HEK293T (cell line): ENCODE data around the gene THSD7A.
"Not testable (repeated sequence)": the region's sequence is repeated elsewhere in the genome, so short reads cannot be mapped to it uniquely, and the experiment has no call there.

Experiments
- CTCF ChIA-PET: fragments of 350-600 bp; formaldehyde crosslinking; extraction: SDS; loops from one replicate; lab custom pipeline; 2021; ENCODE audit warnings: antibody characterized with exemption, inconsistent platforms; lab: Yijun Ruan, JAX
- POLR2A ChIA-PET: fragments of 350-600 bp; formaldehyde crosslinking; extraction: SDS; loops from one replicate; lab custom pipeline; 2020; ENCODE audit warnings: antibody characterized with exemption, inconsistent platforms; lab: Yijun Ruan, JAX
- DNase-seq: peaks from one replicate; pipeline ENCODE4 v3.0.0; 2012; ENCODE audit warnings: mixed read lengths; ENCODE audit errors: extremely low spot score
- ARNT ChIP-seq: fragments of 450-650 bp; IDR thresholded peaks from 2 replicates; pipeline ENCODE4 v1.6.1; 2017; ENCODE audit warnings: mild to moderate bottlenecking
- BHLHE40 ChIP-seq: fragments of 450-650 bp; IDR thresholded peaks from 2 replicates; pipeline ENCODE4 v1.6.1; 2016; ENCODE audit warnings: mild to moderate bottlenecking, moderate library complexity, borderline replicate concordance
- CTBP1 ChIP-seq: fragments of 450-650 bp; IDR thresholded peaks from 2 replicates; pipeline ENCODE4 v1.6.1; 2016; ENCODE audit warnings: borderline replicate concordance
- ELF4 ChIP-seq: fragments of 450-650 bp; IDR thresholded peaks from 2 replicates; pipeline ENCODE4 v1.6.1; 2017; ENCODE audit warnings: antibody characterized with exemption
- FOXA1 ChIP-seq: fragments of 450-650 bp; IDR thresholded peaks from 2 replicates; pipeline ENCODE4 v1.6.1; 2016; ENCODE audit warnings: mild to moderate bottlenecking
- FOXK2 ChIP-seq: fragments of 450-650 bp; IDR thresholded peaks from 2 replicates; pipeline ENCODE4 v1.6.1; 2016; ENCODE audit warnings: mild to moderate bottlenecking
- FOXM1 ChIP-seq: fragments of 450-650 bp; IDR thresholded peaks from 2 replicates; pipeline ENCODE4 v1.6.1; 2017; ENCODE audit warnings: mild to moderate bottlenecking, borderline replicate concordance
- HDGF ChIP-seq: fragments of 450-650 bp; IDR thresholded peaks from 2 replicates; pipeline ENCODE4 v1.6.1; 2017; ENCODE audit warnings: antibody characterized with exemption, borderline replicate concordance
- L3MBTL2 ChIP-seq: fragments of 450-650 bp; conservative IDR thresholded peaks from 2 replicates; pipeline ENCODE4 v1.6.1; 2016; ENCODE audit warnings: mild to moderate bottlenecking
- LEF1 ChIP-seq: fragments of 450-650 bp; IDR thresholded peaks from 2 replicates; pipeline ENCODE4 v1.6.1; 2017; ENCODE audit warnings: mild to moderate bottlenecking, borderline replicate concordance
- NFRKB ChIP-seq: fragments of 450-650 bp; IDR thresholded peaks from 2 replicates; pipeline ENCODE4 v1.6.1; 2016; ENCODE audit warnings: mild to moderate bottlenecking, moderate library complexity
- PKNOX1 ChIP-seq: fragments of 450-650 bp; IDR thresholded peaks from 2 replicates; pipeline ENCODE4 v1.6.1; 2016
- SP1 ChIP-seq: fragments of 450-650 bp; IDR thresholded peaks from 2 replicates; pipeline ENCODE4 v1.6.1; 2017
- SUZ12 ChIP-seq: fragments of 450-650 bp; IDR thresholded peaks from 2 replicates; pipeline ENCODE4 v1.6.1; 2016; ENCODE audit warnings: mild to moderate bottlenecking
- TARDBP ChIP-seq: fragments of 450-650 bp; IDR thresholded peaks from 2 replicates; pipeline ENCODE4 v1.6.1; 2016
- ZNF384 ChIP-seq: fragments of 450-650 bp; IDR thresholded peaks from 2 replicates; pipeline ENCODE4 v1.6.1; 2016

The THSD7A gene

GRCh38 chr7:11448323-11448722 lies 383.7 kb downstream of the THSD7A start:
- TF ChIP-seq BHLHE40 (no peak), FOXM1 (no peak), NFRKB (no peak), TARDBP (no peak), SP1 (no peak), FOXK2 (no peak), PKNOX1 (no peak), L3MBTL2 (no peak), ARNT (no peak), ZNF384 (no peak), SUZ12 (no peak)
- no peak for DNase-seq
- ChIA-PET CTCF (no interaction called here), POLR2A (no interaction called here)

GRCh38 chr7:11447106-11447505 lies 384.9 kb downstream of the THSD7A start:
- ChIA-PET CTCF (no interaction called here), POLR2A (no interaction called here)

GRCh38 chr7:11443934-11444333 lies 388.1 kb downstream of the THSD7A start:
- DNase-seq, CTCF ChIA-PET, POLR2A ChIA-PET: not testable (repeated sequence)

More at GRCh38 chr7:11447106-11447505, 384.9 kb downstream of the THSD7A start:
- DNase-seq: no peak
- TF ChIP-seq PKNOX1: no peak
- TF ChIP-seq SP1: no peak
- no peak for TF ChIP-seq ELF4
- no peak for TF ChIP-seq SUZ12
- TF ChIP-seq FOXM1: no peak
- no peak for TF ChIP-seq CTBP1
- no peak for TF ChIP-seq HDGF
- TF ChIP-seq BHLHE40: no peak
- TF ChIP-seq ARNT: no peak
- TF ChIP-seq L3MBTL2: no peak
- no peak for TF ChIP-seq LEF1
- no peak for TF ChIP-seq NFRKB
- no peak for TF ChIP-seq ZNF384
- no peak for TF ChIP-seq FOXK2
- TF ChIP-seq TARDBP: no peak
- TF ChIP-seq FOXA1: no peak

GRCh38 chr7:11437994-11438393 lies 394.0 kb downstream of the THSD7A start:
- no peak for TF ChIP-seq CTBP1
- no peak for TF ChIP-seq PKNOX1
- TF ChIP-seq SP1: no peak
- TF ChIP-seq NFRKB: no peak
- no peak for TF ChIP-seq L3MBTL2
- TF ChIP-seq FOXA1: no peak
- no peak for TF ChIP-seq SUZ12
- no peak for TF ChIP-seq FOXK2
- TF ChIP-seq FOXM1: no peak
- no peak for TF ChIP-seq ELF4
- no peak for TF ChIP-seq ZNF384
- no peak for TF ChIP-seq ARNT
- TF ChIP-seq TARDBP: no peak
- no peak for TF ChIP-seq LEF1
- peak; percentile 12 for DNase-seq
- ChIA-PET POLR2A (no interaction called here), CTCF (no interaction called here)

DNA sequence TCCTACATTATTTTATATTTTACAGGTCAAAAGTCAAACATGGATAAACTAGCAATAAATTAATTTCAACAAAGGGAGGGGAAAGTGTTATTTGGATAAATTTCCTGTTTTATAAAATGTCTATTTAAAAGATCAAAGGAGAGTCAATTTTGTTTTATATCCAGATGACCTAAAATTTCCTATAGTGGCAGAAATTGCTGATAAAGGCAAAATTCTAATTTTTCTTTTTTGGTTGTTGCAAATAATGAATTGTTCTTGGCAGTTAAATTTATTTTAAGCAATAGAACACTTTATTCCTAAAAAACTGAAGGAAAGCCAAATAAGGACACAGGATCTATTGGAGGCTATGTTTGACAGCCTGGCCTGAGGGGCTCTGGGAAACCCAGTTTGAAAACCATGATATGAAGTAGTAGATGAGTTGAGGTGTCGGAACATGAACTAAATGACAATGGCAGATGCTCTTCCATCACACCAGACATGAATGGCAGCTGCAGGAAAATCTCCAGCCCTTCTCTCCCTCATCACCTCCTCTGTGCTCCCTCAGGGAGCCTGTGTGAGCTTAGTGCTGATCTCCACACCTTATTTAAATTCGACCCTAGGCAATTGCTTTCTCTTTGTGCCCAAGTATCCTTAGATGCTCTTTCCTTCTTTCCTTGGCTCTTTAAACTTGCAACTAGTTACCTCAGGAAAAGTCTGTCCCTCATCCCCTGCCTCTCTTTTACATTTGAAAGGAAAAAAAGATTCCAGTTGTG lies 395.0 kb downstream of the THSD7A start:
- no peak for DNase-seq
- TF ChIP-seq LEF1 (no peak), FOXA1 (no peak), PKNOX1 (no peak)
- CTCF ChIA-PET: no interaction called here
- POLR2A ChIA-PET: no interaction called here

- no peak for TF ChIP-seq TARDBP
- no peak for TF ChIP-seq FOXA1
- TF ChIP-seq NFRKB: no peak
- no peak for TF ChIP-seq ZNF384
- TF ChIP-seq ELF4: no peak
- TF ChIP-seq LEF1: no peak
- no peak for TF ChIP-seq FOXK2
- TF ChIP-seq FOXM1: no peak
- no peak for TF ChIP-seq SP1
- no peak for TF ChIP-seq ARNT
- no peak for TF ChIP-seq SUZ12
- no peak for TF ChIP-seq PKNOX1
- no peak for TF ChIP-seq CTBP1
- no peak for TF ChIP-seq L3MBTL2
- CTCF ChIA-PET: no interaction called here
- no peak for DNase-seq
- POLR2A ChIA-PET: no interaction called here
These were observed 395.7 kb downstream of the THSD7A start for GRCh38 chr7:11436316-11436715.
